ENCODE measurements around the gene KRT76.
A peak's percentile ranks its signal among the peaks of the same experiment; 100 is the strongest.
"Not testable (repeated sequence)": the region's sequence is repeated elsewhere in the genome, so short reads cannot be mapped to it uniquely, and the experiment has no call there.

KRT76 gene

DNA sequence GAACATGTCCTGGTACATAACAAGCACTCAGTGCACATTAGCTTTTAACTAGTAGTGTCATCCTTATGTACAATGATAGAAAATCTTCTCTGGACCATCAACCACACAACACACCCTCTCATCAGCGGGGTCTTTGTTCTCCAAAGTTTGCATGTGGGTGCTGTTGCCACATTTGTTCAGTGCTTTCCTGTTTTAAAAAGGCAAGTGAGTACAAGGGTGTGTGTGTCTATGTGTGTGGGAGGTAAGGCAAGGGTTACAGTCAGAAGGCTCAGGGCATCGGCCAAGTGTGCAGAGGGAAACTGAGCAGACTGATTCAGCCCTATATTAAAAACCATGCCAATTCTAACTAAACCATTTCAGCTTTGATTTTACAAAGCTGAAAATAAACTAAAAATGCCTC is 17.9 kb downstream of the KRT76 start:
- no peak for DNase-seq (ENCODE audit: low read depth)

GRCh38 chr12:52757449-52758176 is 19.5 kb downstream of the KRT76 start:
- DNase-seq (ENCODE audit: low read depth) = no peak

- DNase-seq (ENCODE audit: low read depth) = no peak
Measured at GRCh38 chr12:52756281-52756960, 20.7 kb downstream of the KRT76 start.

GRCh38 chr12:52755533-52755932 is 21.6 kb downstream of the KRT76 start:
- no peak for DNase-seq (ENCODE audit: low read depth)

DNA sequence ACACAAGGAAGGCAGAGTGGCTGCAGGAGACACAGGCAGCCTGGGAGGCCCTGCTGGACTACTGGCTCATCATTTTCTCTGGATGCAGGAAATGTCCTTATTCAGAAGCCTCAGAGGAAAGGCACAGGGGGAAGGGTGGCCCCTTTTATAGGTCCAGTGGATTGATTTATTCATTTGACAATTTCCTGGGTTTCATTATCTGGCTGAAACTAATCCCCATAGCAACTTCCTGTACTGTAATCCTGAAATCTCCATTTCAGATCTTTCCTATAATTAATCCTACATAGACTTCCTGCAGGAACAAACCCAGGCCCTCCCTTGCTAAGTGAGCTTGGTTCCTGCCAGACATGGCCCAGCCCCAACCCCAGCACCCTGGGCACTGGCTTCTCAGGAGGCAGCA is 23.0 kb downstream of the KRT76 start:
- DNase-seq (ENCODE audit: low read depth) = no peak

DNA sequence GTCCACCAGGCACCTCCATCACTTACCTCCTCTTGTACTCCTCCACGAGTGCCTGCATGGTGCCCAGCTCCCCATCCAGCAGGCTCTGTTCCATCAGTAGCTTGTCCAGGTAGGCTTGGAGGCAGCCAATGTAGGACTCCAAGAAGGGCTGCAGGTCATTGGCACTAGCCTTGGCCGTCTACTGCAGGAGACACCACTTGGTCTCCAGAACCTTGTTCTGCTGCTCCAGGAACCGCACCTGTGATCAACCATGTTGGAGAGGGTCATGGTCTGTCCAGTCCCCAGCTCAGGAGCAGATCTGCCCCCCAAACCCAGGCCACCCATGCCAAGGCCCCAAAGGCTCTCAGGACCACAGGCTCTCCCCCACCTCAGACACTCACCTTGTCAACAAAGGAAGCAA is 23.9 kb downstream of the KRT76 start:
- no peak for DNase-seq (ENCODE audit: low read depth)

GRCh38 chr12:52752516-52752915 is 24.6 kb downstream of the KRT76 start:
- DNase-seq (ENCODE audit: low read depth) = no peak

- DNase-seq (ENCODE audit: low read depth) = no peak
Measured at GRCh38 chr12:52751795-52752194, 25.4 kb downstream of the KRT76 start.

- DNase-seq (ENCODE audit: low read depth) = not testable (repeated sequence)
Measured at GRCh38 chr12:52750532-52750931, 26.6 kb downstream of the KRT76 start.

DNA sequence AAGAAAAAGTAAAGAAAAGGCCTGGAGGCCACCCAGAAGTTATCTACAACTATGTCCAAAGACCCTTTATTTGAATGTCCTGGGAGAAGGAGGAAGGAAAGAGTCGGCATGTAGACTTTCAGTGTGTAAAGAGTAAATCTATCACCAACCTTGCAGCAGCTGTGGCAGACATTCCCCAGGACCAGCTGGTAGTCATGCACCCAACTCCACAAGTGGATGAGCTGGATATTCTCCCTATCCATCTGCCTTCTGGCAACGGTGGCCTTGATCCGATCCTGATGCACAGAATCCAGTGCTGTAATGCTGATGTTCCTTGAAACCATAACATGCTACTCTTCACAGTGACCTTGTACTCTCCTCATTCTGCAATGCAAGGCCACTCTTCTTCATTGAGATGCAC is 27.3 kb downstream of the KRT76 start:
- DNase-seq (ENCODE audit: low read depth) = no peak

DNA sequence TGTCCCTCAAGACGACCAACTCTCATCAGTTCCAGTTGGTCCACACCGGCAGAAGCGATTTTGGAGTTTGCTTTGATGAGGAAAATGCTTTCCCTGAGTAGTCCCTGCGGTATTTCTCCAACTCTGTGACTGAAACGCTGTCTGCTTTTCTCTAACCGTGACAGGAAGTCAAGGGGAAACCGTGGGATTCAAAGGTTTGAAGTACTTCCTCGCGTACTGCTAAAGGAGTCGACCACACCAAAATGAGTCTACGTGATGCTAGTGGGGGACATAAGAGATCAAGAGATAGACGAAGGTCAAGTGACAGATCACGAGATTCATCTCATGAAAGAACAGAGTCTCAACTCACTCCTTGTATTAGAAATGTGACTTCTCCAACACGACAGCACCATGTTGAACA is 28.6 kb downstream of the KRT76 start:
- no peak for DNase-seq (ENCODE audit: low read depth)

DNA sequence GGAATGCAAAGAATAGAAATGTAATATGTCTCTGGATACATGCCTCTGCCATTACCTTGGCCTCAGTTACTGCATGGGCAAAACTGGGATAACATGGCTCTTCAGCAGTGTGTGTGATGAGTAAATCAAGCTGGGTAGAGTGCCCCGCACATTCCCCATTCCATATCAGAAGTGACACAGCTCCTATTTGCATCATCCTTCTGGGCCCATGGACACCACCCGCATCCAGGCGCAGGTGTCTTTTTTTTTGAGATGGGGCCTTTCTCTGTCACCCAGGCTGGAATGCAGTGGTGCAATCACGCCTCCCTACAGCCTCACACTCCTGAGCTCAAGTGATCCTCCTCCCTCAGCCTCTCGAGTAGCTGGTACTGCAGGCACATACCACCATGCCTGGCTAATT is 31.6 kb downstream of the KRT76 start:
- DNase-seq (ENCODE audit: low read depth) = no peak

GRCh38 chr12:52744493-52745156 is 32.5 kb downstream of the KRT76 start:
- no peak for DNase-seq (ENCODE audit: low read depth)

DNA sequence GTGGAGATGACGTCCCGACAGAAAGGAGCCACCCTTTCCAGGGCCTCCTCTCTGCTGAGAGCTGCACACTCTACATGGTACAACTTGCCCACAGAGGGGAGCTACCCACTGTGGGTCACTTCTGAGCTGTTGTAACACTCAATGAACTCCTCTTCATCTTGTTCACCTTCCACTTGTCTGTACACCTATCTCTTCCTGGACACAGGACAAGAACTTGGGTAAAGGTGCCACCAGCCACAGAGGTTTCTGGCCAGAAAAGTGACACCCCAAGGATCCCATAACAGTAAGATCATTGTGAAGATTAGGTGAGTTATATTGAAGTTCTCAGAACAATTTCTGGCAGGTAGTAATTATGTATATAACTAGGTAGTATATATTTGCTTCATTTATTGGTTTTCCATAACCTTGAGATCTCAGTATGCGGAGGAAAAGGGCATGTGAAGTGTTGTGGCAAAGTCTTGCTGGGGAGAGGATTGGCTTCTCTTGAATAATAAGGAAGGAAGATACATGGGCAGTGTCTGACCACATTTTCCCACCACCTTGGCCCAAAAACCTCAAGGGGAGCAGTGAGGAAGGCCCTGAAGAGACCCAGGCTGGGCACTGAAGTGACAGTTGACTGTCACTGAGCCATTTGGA is 34.2 kb downstream of the KRT76 start:
- no peak for DNase-seq (ENCODE audit: low read depth)

DNA sequence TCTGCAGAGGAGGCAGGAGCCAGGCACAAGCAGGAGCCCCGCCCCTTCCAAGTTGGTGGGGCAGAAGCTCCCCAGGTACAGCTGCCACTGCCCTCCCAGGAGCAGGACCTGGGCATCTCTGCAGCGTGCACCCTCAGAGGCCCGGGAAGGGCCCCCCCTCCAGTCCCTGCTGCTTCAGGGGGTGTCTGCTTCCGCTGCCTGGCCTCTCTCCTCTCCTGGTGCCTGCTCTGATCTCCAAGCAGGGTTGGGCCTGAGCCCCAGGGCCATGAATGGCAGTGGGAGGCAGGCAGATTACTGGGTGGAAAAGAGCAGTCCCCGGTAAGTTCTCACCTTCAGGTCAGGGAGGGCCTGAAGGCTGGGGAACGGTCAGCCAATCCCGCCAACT is 35.0 kb downstream of the KRT76 start:
- no peak for DNase-seq (ENCODE audit: low read depth)

GRCh38 chr12:52741375-52742195 is 35.6 kb downstream of the KRT76 start:
- peak; percentile 5 for DNase-seq (ENCODE audit: low read depth)

GRCh38 chr12:52740584-52740983 is 36.6 kb downstream of the KRT76 start:
- DNase-seq (ENCODE audit: low read depth) = no peak

DNA sequence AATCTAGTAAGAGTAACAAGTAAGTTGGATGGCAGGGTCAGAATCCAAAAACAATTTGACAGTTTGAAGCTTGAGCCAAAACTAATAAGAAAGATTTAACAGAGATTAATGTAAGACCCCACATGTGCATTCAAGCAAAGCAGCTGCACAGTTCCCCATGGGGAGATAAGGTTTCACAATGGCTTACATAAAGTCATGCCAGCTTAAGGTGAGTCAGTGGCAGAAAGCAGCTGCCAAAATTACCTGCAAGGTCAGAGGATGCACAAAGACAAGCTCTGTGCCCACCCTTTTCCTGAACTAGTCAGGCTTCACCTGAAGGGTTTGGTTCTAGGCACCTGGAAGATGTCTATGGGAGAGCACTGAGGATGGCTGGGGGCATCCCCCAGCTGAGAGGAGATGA is 37.2 kb downstream of the KRT76 start:
- DNase-seq (ENCODE audit: low read depth) = no peak

- DNase-seq (ENCODE audit: low read depth) = no peak
Measured at GRCh38 chr12:52735816-52736632, 41.1 kb downstream of the KRT76 start.

GRCh38 chr12:52735106-52735505 is 42.0 kb downstream of the KRT76 start:
- DNase-seq (ENCODE audit: low read depth) = no peak

DNA sequence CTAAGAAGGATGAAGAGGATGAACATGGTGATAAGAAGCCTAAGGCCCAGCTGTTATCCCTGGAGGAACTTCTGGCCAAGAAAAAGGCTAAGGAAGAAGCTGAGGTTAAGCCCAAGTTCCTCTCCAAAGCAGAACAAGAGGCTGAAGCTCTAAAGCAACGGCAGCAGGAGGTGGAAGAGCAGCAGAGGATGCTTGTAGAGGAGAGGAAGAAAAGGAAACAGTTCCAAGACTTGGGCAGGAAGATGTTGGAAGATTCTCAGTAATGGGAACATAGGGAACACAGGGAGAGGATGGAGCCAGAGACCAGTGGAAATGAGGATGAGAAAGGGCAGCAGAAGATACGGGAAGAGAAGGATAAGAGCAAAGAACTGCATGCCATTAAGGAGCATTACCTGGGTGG is 46.4 kb downstream of the KRT76 start:
- DNase-seq (ENCODE audit: low read depth) = no peak

Measured in activated T-helper 9 cell treated with anti-CD3 and anti-CD28 coated beads, Interleukin-2, amount 50 U/mL, for 16 hours (primary cell).